ENCODE measurements around the gene TUBGCP6.

Gene TUBGCP6

DNA sequence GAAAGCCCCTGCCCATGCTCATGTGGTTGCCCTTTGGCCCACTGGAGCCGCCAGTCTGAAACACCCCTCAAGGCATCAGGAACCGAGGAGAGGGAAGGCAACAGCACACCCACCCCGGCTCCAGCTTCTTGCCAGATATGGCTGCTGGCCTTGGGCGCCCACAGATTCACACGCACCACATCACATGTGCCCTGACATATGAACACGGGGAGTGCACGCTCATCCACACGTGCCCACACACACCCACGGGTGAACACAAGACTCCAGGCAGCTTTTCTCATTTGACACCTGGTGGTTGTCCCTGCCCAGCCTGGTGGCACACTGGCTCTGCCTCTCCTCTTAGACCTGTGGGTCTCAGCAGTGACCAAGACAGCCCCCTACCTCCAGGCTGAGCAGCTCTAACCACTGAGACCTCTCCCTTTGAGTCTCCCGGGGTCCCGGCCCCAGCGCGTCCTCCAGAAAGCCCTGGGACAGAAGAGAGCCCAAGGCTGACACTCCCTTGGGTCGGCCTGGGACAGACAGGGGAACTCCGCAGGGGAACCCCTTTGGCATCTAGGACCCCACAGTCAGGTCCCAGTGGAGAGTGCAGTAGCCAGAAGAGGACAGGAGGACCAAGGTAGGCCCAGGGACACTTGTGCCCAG lies 19.4 kb upstream of the TUBGCP6 start:
- peak; percentile 28 for DNase-seq (ENCODE audit: low spot score)

DNA sequence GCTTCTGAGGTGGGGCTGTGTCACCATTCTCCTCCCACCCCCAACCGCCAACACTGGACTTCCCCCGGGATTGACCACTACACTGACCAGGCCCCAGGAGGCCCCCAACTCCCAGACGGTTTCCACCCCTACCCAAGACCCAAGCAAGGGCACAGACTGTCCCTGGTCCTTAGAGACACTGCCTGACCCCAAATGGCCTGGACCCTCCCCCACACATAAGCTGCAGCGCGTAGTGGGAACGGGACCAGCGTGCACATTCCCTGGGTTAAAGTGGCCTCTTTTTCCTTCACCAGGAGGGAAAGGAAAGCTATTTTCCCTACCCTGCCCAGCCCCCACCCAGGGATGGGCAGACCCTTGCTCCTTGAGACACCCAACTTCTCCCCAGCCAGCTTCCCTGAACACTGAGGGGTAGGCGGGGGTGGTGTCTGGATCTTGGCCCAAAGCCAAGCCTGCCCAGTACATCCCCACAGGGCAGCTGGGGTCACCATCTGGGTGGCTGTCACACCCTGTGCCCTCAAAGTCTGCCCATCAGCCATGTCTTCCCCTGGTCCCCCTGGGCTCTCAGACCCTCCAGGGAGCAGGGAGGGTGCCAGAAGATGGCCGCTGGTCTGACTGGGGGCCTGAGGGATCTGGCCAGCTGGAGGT lies 18.3 kb upstream of the TUBGCP6 start:
- no peak for DNase-seq (ENCODE audit: low spot score)

DNA sequence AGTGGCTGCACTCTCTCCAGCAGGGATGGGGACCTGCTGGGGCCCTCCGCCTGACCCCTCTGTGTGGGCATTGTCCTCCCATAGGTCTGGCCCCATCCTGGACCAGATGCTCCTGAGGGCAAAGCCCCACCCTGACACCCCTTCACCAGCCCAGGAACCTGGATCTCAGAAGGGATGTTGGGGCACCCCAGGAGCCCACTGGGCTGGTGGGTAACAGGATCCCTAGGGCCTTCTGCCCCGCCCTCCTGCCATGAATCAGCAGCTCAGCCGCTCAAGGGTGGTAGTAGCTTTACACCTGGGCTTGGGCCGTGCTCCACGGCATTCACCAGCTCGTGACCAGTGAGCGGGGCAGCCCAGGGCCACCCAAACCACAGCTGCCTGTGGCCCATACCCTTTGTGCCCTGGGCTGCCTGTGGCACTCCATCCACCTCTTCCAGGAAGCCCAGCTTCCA lies 17.7 kb upstream of the TUBGCP6 start:
- DNase-seq (ENCODE audit: low spot score) = peak; percentile 72

DNA sequence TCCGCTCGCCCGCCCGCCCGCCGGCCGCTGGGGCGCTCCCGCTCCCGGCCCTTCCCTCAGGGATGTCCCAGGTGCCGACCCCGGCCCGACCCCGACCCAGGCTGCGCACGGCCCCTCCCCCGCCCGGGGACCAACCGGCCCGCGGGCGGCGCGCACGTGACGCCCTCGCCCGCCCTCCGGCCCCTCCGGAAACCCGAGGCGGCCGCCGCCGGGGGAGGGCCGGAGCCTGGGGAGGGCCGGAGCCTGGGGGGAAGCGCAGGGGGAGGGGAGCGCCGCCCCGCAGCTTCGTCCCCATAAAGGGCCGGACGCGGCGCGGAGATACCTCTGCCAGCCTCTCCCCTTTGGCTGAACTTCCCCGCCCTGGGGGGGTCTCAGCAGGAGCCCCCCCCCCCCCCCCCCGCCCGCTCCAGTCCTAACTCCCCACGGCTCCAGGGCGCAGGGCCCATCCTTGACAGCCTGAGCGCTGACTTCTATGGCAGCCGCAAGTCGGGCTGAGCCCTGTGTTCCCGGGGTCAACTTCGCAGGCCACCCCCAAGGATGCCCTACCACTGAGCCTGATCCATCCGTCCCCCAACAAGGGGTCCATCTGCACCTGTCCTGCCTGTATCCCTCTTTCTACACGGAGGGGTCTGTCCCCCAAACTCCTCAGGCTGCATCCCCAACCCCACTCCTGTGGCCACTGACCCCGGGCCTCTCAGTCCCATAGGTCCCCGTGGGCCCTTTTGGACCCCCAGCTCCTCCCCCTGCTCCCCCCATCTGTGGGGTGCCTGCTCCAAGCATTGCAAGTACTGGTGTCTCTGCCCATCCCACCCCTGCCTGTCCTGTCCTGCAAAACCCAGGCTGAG lies 17.0 kb upstream of the TUBGCP6 start, which contains the start of gene MAPK12:
MAPK12 (minus strand) TSS at position 69 of the 845 bp plus-strand sequence. CDS start 174 bp downstream, outside the sequence.
- peak; percentile 48 for DNase-seq (ENCODE audit: low spot score)

DNA sequence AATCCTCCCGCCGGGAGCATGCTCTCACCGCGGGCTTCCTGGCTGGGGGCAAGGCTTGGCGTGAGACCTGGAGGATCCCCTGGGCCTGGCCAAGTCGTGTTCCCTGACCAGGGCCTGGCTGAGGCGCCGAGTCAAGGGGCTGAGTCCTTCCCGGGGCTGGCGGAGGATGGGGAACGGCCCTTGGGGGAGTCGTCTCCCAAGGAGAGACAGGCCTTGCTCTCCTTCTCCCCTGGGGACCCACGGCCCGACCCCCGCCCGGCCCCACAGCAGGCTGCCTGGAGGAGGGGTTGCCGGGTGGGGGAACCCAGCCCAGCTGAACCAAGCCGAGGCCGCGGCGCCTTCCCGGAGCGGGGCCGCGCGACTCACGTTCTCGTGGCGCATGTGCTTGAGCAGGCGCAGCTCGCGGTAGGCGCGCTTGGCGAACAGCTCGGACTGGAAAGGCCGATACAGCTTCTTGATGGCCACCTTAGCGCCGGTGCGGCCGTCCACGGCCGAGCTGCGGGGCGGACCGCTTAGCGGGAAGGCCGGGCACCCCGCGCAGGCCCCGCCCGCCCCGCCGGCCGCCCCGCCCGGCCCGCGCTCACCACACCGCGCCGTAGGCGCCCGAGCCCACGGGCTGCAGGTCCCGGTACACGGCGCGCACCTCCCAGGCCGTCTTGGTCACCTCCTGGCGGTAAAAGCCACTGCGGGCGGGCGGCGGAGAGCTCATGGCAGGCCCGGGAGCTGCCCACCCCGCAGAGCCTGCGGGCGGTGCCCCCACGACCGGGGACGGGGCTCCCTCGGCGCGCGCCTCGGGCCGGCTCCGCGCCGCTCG lies 16.2 kb upstream of the TUBGCP6 start:
- peak; percentile 65 for DNase-seq (ENCODE audit: low spot score)

DNA sequence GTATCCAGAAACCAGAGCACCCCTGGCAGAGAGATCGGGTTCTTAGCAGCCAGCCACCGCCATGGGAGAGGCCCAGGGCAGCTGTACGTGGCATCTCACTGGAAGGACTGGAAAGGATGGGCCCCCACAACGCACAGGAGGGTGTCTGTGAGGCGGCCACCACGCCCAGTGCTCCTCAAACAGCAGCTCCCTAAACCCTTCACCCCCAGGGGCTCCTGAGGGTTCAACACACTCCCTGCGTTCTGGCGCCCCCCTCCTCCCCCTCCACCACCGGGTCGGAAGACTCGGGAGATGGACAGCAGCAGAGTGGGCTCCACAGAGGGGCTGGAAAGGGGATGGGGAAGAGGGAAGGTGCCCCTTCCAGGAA lies 15.6 kb upstream of the TUBGCP6 start:
- DNase-seq (ENCODE audit: low spot score) = no peak

DNA sequence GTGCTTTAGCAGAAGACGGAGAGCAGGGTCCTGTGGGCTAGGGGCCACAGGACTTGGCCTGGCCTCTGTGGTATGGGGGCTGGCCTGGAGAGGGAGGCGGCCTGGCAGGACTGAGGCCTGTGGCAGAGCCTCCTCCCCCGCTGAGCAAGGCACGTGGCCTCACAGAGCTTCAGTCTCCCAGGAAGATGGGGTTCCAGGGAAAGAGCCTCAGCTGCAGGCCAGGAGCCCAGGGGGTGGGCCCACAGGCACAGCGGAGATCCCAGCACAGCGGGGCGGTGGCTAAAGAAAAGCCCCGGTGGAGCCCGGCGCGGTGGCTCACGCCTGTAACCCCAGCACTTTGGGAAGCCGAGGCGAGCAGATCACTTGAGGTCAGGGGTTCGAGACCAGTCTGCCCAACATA lies 14.5 kb upstream of the TUBGCP6 start:
- DNase-seq (ENCODE audit: low spot score) = no peak

DNA sequence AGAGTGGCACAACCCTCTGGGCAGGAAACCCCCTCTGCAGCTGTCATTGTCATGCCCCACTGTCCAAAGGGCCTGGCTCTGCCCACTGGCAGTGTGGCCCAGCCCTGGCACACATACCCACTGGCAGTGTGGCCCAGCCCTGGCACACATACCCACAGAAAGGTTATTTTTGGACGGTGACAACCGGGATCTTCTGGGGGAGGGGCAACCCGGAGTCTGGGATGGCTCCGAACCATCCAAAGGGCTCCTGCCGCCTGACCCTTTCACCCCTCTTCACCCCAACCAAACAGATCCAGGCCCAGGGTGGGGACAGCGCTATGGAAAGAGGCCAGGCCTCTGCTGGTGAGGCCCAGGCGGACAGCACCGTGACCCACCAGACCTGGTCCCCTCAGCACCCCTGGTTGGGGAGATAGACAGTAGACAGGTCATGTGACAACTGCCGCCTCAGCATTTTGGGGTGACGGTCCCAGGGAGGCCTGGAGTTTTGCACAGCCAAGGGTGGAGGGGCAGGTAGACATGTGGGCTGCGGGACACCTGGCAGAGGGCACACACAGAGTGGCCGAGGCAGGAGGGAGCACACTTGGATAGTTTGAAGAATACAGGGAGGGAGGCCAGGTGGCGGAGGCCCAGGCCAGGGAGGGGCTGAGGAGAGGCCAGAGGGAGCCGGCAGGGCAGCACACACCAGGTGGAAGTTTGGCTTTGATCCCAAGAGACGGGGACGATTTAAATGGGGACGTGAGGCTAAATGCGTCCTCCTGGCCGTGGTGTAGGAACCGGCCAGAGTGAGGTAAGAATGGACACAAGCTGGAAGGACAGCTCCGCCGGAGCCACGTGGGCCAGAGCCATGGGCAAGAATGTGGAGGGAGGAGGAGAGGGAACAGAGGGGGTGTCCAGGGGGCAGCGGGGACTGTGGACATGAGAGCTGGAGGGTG lies 13.8 kb upstream of the TUBGCP6 start:
- no peak for DNase-seq (ENCODE audit: low spot score)

DNA sequence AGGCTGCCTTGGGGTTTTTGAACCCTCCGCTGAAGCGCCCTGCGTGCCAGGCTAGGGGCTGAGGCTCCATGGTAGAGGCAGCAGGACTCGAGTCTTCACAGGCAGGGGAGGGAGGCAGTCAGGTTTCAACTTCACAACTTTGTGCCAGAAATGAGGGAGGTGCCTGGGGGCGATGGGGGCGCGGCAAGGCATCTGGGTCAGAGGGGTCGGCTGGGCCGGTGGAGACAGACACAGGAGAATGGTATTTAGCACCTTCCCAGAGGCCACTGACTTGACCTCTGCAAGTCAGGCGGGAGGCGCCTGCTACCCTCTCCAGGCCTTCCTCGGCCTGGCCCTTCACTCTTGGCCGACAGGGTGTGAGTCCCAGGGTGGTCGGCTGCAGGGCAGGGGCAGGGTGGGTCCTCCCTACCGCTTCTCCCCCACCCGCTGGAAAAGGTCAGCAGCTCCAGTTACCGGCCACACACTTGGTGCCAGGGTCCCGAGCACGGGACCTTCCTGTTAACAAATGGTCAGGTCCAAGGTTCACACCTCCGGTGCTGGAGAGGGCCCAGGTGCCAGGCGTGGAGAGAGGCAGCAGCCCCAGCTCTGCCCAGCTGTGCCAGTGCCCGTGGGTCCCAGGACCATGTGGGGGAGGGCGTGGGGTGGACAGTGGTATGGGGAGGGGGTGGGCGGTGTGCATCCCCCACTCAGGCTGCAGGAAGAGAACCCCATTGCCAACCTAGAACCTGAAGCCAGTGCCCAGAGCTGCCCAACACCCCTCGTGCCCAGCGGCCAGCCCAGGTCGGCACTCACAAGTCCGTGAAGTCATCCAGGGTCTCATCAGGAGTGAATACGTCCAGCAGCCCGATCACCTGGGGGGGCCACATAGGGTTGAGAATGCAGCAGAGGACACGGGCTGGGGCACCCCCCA lies 12.9 kb upstream of the TUBGCP6 start:
- no peak for DNase-seq (ENCODE audit: low spot score)

DNA sequence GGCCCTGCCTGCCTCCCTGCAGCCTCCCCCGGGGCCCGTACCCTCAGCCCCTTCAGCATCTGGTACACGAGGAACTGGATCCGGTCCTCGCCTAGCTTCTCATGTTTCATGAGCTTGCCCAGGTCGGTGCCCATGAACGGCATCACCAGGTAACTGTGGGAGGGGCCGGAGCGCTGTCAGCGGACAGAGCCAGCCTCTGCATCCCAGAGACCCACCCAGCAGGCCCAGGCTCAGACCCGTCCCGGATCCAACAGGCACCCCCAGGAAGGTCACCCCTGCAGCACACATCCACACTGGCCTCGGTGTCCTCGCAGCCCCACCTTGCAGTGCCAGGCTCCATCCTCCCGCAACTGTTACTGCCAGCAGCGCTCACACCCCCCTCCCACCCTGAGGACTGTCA lies 12.2 kb upstream of the TUBGCP6 start:
- DNase-seq (ENCODE audit: low spot score) = no peak

DNA sequence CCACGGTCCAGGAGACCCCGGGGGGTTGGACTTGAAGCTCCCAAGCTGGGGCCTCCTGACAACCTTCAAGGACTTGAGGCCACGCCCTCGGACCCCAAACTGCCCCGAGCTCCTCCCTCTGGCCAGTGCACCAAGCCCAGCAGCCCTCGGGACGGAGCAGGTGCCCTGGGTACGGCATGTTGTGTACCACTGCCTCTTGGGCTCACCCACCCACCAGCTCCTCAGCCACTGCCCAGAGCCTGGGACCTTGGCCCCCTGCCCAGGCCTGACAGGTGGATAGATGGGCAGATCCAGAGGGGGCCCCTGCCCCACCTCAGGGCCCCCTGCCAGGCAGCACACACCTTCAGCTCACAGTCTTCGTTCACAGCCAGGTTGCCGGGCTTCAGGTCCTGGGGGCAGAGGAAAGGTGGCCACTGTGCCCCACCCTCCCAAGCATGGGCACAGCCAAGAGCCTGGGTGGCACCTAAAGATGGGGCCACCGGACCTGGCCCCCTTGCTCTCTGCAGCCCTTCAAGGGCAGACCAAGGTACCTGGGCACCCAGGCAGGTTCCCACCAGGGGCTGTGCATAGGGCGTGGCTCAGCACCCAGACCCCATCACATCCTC lies 11.5 kb upstream of the TUBGCP6 start:
- no peak for DNase-seq (ENCODE audit: low spot score)

DNA sequence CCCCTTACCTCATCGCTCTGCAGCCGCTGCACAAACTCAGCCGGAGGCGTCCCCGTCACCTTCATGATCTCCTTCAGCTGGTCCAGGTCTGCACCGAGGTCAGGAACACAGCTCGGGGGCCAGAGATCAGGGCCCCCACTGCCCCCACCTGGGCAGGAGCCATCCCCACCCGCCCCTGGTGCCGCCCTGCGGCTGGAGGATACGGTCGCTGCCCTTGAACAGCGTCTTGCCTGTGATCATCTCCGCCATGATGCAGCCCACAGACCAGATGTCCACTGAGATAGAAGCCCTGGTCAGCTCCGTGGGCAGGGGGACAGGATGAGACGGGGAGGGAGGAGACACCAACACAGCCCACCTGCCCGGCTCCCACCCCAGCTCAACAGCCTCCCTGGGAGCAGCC lies 10.8 kb upstream of the TUBGCP6 start:
- no peak for DNase-seq (ENCODE audit: low spot score)

DNA sequence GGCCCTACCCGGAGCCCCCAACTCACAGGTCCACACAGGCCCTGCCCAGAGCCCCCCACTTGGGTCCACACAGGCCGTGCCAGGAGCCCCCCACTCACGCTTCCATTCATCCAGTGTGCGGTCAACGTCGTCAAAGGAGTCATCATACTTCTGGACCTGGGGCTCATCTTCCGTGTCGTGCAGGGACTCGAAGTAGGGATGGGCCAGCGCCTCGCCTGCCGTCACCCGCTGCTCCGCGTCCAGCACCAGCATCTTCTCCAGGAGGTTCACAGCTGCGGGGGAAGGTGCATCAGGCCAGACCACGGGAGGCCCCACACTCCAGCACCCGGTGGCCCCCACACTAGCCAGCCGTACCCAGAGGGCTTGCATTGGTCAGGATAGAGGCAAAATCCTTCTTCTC lies 10.3 kb upstream of the TUBGCP6 start:
- no peak for DNase-seq (ENCODE audit: low spot score)

DNA sequence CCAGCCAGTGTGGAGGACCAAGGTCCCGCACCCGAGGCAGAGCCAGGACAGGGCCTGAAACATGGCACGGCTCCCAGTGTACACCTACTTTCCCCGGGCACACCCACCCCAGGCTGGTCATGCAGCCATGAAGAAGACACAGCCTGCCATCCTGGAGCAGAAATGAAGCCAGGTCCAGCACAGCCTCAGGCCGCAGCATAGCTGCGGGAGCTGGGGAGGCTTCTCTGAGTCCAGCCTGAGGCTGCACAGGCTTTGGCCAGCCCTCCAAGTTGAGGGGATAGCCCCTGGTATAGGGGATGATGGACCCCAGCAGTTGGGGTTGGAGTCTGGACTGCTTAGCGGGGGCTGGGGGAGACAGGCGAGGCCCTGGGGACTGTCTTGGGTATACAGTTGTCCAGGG lies 9.1 kb upstream of the TUBGCP6 start:
- DNase-seq (ENCODE audit: low spot score) = no peak

DNA sequence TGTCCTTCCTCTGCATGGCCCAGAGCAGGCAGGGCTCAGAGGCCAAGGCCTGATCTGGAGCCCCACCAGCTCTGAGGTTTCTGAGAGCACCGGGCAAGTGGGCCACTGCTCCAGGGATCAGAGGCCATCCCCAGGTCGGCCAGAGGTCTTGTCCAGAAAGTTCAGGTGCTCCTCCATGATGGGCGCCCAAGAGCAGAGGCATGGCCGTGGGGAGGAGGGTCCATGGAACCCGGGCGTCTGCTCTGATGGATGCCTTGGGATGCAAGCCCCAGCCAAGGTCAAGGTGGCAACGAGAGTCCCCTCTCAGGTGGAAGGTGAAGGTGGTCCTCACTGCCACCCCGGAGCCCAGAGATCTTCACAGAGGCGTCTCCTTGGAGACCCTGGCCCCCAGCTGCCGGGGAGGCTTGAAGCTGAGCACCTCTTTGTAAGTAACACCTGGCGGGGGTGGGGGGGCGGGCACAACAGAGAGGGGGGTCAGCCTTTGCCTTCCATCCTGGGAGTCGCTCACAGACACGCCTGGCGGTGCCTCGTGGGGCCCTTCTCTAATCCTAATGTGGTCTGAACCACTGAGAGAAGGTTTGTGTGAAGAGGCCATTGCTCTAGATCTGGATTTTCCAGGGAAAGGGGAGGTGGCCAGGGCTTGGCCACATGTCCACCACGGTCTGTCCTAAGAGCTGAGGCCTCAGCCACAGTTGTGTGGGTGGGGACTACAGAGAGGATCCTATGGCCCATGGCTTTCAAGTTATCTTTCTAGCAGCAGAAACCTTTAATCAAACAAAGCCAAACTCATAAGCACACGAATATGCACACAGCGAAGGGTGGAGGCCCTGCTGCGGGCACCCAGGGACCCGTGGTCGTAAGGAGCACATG lies 8.5 kb upstream of the TUBGCP6 start:
- DNase-seq (ENCODE audit: low spot score) = no peak

DNA sequence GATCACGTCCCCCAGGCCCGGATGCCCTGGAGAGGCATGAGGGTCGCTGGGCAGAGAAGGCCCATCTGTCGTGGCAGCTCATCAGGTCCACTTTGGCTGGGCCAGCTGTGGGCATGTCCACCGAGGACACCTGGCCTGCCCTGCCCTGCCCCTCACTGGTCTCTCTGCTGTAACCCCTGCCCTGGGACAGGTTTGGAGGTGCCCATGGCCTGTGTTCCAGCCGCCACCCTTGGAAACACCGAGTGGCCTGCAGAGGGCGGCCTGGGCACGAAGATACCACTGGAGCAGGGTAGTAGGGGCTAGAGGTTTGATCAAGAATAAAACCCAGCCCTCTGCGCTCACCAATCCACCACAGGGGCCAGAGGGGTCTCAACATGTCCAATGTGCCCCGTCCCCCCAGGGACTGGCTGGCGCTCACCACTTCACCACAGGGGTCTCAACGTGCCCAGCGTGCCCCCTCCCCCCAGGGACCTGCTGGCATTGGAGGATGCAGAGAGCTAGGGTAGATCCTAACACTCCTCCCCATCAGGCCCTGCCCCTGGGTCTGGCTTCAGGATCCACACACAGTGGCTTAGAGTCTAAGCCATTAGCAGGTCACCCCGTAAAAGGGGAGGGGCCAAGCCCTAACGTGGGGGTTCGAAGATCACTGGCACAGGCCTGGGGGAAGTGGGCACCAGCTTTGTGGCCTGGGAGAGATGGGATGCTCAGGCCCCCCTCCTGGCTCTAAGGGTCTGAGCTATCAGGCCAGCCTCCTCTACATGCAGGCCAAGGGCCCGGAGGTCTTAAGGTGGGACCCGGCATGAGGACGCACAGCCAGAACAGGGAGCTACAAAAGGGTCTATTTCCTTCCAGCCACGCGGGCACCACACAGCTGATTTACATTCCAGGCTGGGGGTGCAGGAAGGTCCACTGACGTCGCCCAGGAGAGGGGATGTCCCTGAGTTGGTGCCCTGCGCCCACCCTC lies 7.5 kb upstream of the TUBGCP6 start:
- DNase-seq (ENCODE audit: low spot score) = peak; percentile 80

DNA sequence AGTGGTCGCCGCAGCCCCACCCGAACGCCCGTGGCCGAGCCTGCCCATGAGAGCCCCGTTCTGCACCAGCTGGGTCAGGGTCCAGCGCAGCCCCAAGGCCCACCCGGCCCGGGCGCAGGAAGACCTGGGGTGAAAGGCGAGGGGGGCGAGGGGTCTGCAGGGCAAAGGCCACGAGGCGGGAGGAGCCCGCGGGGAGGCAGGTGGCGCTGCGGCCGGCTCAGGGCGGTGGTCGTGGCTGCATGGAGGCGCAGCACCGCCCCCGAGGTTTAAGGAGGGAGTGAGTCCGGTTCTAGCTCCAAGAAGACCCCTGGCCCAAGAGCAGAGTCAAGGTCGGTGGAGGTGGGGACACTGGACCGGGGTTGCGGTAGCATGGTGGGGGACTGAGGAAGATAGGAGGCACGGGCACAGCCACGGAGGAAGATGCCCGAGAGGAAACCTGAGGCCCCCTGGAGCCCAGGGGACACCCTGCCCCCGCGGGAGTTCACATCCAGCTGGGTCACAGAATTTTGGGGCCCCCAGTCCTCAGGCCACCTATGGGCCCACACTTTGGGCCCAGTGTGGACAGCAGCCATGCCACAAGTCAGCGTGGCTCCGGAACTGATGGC lies 6.8 kb upstream of the TUBGCP6 start:
- DNase-seq (ENCODE audit: low spot score) = peak; percentile 26

All from NAMALWA (cell line).